Endothelial cell of umbilical vein (primary cell): Measurements from ENCODE around the gene GDI1. TPM values are rescaled to one million over a fixed set of nuclear protein-coding genes. Genes with fewer than 3 reads are reported as not detected.

ENCODE experiments used
- BruUV-seq: library from RNA; stranded (reverse); fragments of 400-500 nt; replicated peaks from 2 replicates; lab custom pipeline; 2021; lab: Mats Ljungman, UMichigan
- CTCF ChIA-PET: fragments of 300-600, 350-600 bp; sonication (Branson Sonifier 250); formaldehyde crosslinking; loops from one replicate; lab custom pipeline; 2021; ENCODE audit warnings: antibody characterized with exemption, inconsistent platforms; lab: Charles Lee
- POLR2A ChIA-PET: fragments of 300-600, 350-600 bp; sonication (Branson Sonifier 250); formaldehyde crosslinking; loops from one replicate; lab custom pipeline; 2021; ENCODE audit warnings: antibody characterized with exemption, inconsistent platforms; lab: Charles Lee
- DNase-seq: peaks from one replicate; pipeline ENCODE4 v3.0.0-alpha.2; 2011; ENCODE audit warnings: low read depth, low spot score
- FAIRE-seq: peaks from 2 replicates; lab custom pipeline; 2011; peaks lifted over from hg19 to GRCh38; lab: Jason Lieb, UNC
- H2AFZ ChIP-seq: 2 replicates; pipeline ENCODE4 v1.6.0; 2012; ENCODE audit warnings: low read depth, low read length, control low read depth, inconsistent platforms
- H3K27ac ChIP-seq: 2 replicates; pipeline ENCODE4 v1.5.1; 2011; ENCODE audit warnings: low read depth, mild to moderate bottlenecking, control low read depth, low read length, moderate library complexity; ENCODE audit not compliant: insufficient read depth
- H3K27me3 ChIP-seq, 2 experiments: 2 replicates each; pipeline versions ENCODE4 v1.6.0 to v1.6.1; 2011; ENCODE audit warnings: low read length in 2 of 2, mixed read lengths in 1 of 2; ENCODE audit not compliant: control insufficient read depth in 2 of 2, insufficient read depth in 2 of 2
- H3K36me3 ChIP-seq, 2 experiments: 2 replicates in 1 of 2; 3 replicates in 1 of 2; pipeline ENCODE4 v1.5.1; 2011; ENCODE audit warnings: low read length in 2 of 2, mild to moderate bottlenecking in 1 of 2, moderate library complexity in 1 of 2; ENCODE audit not compliant: control insufficient read depth in 2 of 2, insufficient read depth in 2 of 2; ENCODE audit errors: extremely low read depth in 1 of 2
- H3K4me1 ChIP-seq: 3 replicates; pipeline ENCODE4 v1.5.1; 2011; ENCODE audit warnings: mild to moderate bottlenecking, low read length; ENCODE audit not compliant: control insufficient read depth, insufficient read depth; ENCODE audit errors: extremely low read depth
- H3K4me2 ChIP-seq: 2 replicates; pipeline ENCODE4 v1.6.1; 2011; ENCODE audit warnings: low read length, control low read depth, mixed read lengths; ENCODE audit not compliant: insufficient read depth
- H3K4me3 ChIP-seq, 3 experiments: fragments of 200-600 bp in 1 of 3; sonication (generic), shearing (Covaris generic) in 1 of 3; replicated peaks in 1 of 3; 2 replicates each; pipeline ENCODE4 v1.5.1; 2011 to 2016; ENCODE audit warnings: control low read depth in 3 of 3, low read length in 3 of 3, mild to moderate bottlenecking in 2 of 3, inconsistent platforms in 1 of 3, low read depth in 1 of 3, moderate library complexity in 1 of 3; ENCODE audit not compliant: insufficient read depth in 1 of 3
- H3K79me2 ChIP-seq: 2 replicates; pipeline ENCODE4 v1.6.0; 2012; ENCODE audit warnings: low read length, inconsistent platforms; ENCODE audit not compliant: control insufficient read depth, insufficient read depth
- H3K9ac ChIP-seq: replicated peaks from 2 replicates; pipeline ENCODE3; 2011; ENCODE audit warnings: low read length, control low read depth; ENCODE audit not compliant: insufficient read depth; ENCODE audit errors: extremely low read depth
- H3K9me1 ChIP-seq: replicated peaks from 3 replicates; pipeline ENCODE4 v1.6.0; 2011; ENCODE audit warnings: mild to moderate bottlenecking, low read length; ENCODE audit not compliant: control insufficient read depth, insufficient read depth; ENCODE audit errors: extremely low read depth
- H3K9me3 ChIP-seq: replicated peaks from 2 replicates; pipeline ENCODE4 v1.5.1; 2012; ENCODE audit warnings: low read length, inconsistent platforms; ENCODE audit not compliant: control insufficient read depth, insufficient read depth
- H4K20me1 ChIP-seq: replicated peaks from 2 replicates; pipeline ENCODE3; 2011; ENCODE audit warnings: mild to moderate bottlenecking, low read length; ENCODE audit not compliant: control insufficient read depth, insufficient read depth; ENCODE audit errors: extremely low read depth
- EZH2 ChIP-seq: IDR thresholded peaks from 2 replicates; pipeline ENCODE4 v1.6.1; 2012; ENCODE audit warnings: borderline replicate concordance, low read depth, mild to moderate bottlenecking, moderate library complexity, low read length, inconsistent platforms; ENCODE audit not compliant: severe bottlenecking
- FOS ChIP-seq: IDR thresholded peaks from 2 replicates; pipeline ENCODE4 v1.6.1; 2011; ENCODE audit warnings: mild to moderate bottlenecking, low read length, moderate library complexity, borderline replicate concordance; ENCODE audit not compliant: insufficient read depth
- GATA2 ChIP-seq: IDR thresholded peaks from 2 replicates; pipeline ENCODE4 v1.7.0; 2011; ENCODE audit warnings: low read depth, mild to moderate bottlenecking, moderate library complexity, mixed read lengths, low read length; ENCODE audit not compliant: insufficient read length, insufficient read depth
- JUN ChIP-seq: IDR thresholded peaks from 2 replicates; pipeline ENCODE4 v1.6.1; 2011; ENCODE audit warnings: borderline replicate concordance, low read depth; ENCODE audit not compliant: insufficient read length, insufficient read depth
- MYC ChIP-seq: IDR thresholded peaks from one replicate; pipeline ENCODE4 v1.6.1; 2011; ENCODE audit warnings: mild to moderate bottlenecking, low read depth, low read length
- POLR2A ChIP-seq: IDR thresholded peaks from 2 replicates; pipeline ENCODE4 v1.6.1; 2012; ENCODE audit warnings: low read depth, mild to moderate bottlenecking, control low read depth, low read length
- POLR2AphosphoS5 ChIP-seq: IDR thresholded peaks from 2 replicates; pipeline ENCODE4 v1.6.1; 2012; ENCODE audit warnings: low read depth, mild to moderate bottlenecking, control low read depth, low read length, moderate library complexity; ENCODE audit not compliant: insufficient read depth
- dilution Hi-C: fragments of 300-500 bp; cut with MboI; formaldehyde crosslinking; loops from one replicate; pipeline ENCODE4 v1.15.0; 2019; ENCODE audit warnings: low sequenced_read_pairs; ENCODE audit not compliant: extremely low pct_ligation_motif_present
- intact Hi-C: fragments of 100-400 bp; cut with micrococcal nuclease; formaldehyde crosslinking; loops from one replicate; pipeline ENCODE4 v1.10.0; 2022
- polyA plus RNA-seq, 4 experiments: library from polyadenylated mRNA; depleted of rRNA in 3 of 4; stranded (reverse) in 3 of 4; unstranded in 1 of 4; fragments of >200 nt; gene quantifications; 2 replicates each; pipeline versions ENCODE4 v1.2.1 to v1.2.3, GENCODE V29; 2011 to 2012; ENCODE audit warnings: missing spikeins in 1 of 4
- total RNA-seq: library from RNA; stranded (reverse); gene quantifications from 2 replicates; pipeline ENCODE4 v1.2.3, GENCODE V29; 2021
- TF ChIP-seq, protein P1 (sequence below): IDR thresholded peaks from 2 replicates; pipeline ENCODE4 v1.6.1; 2011; ENCODE audit not compliant: insufficient read depth, insufficient read length
- TF ChIP-seq, protein P2 (sequence below), 2 donors: IDR thresholded peaks; 1 replicate in 1 of 2; 2 replicates in 1 of 2; pipeline ENCODE4 v1.5.1; 2011; ENCODE audit warnings: low read length in 2 of 2, mild to moderate bottlenecking in 2 of 2, moderate library complexity in 2 of 2, control low read depth in 1 of 2, inconsistent platforms in 1 of 2, low read depth in 1 of 2; ENCODE audit not compliant: insufficient read depth in 1 of 2; ENCODE audit errors: extremely low read depth in 1 of 2

Gene GDI1
- total and polyA plus RNA-seq, 2 donors (not counting 3 experiments of a cell fraction or from before 2014, with no cell fraction given), result 128 to 247 TPM

DNA sequence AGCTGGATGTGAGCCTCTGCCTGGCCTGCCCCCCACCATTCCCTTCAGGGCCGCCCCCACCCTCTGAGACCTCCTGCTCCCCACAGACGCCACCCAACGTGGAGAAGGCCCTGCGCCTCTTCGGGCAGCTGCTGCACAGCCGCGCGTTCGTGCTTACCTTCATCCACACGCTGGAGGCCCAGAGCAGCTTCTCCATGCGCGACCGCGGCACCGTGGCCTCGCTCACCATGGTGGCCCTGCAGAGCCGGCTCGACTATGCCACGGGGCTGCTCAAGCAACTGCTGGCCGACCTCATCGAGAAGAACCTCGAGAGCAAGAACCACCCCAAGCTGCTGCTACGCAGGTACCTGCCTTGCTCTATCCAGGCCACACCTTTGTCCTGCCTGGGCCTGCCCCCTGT is 31.3 kb downstream of the GDI1 start:
- ChIA-PET POLR2A (no interaction called here), CTCF (no interaction called here)
- Histone ChIP-seq H3K9me3 (no peaks in the 10 kb centered on the region), H3K4me1 (no peaks in the 10 kb centered on the region), H3K79me2 (no peaks in the 10 kb centered on the region), H2AFZ (no peak overlapping the region), H3K9me1 (no peaks in the 10 kb centered on the region), H3K4me2 (no peak overlapping the region), H3K27me3 (no peaks in the 10 kb centered on the region), H3K9ac (no peak overlapping the region), H4K20me1 (no peaks in the 10 kb centered on the region), H3K36me3 (peaks cover 0 to 49% of the 10 kb centered on the region in 2 experiments), H3K4me3 (no peak overlapping the region), H3K27ac (no peak overlapping the region)
- BruUV-seq, result no TSS peak
- FAIRE-seq (no peak), DNase-seq (no peak)
- dilution Hi-C loops (no loop called here), intact Hi-C loops (no loop called here)
- TF ChIP-seq JUN (no peak), FOS (no peak), GATA2 (no peak), POLR2AphosphoS5 (no peak), POLR2A (no peak), EZH2 (no peak), MYC (no peak)
- TF ChIP-seq, protein P1, sequence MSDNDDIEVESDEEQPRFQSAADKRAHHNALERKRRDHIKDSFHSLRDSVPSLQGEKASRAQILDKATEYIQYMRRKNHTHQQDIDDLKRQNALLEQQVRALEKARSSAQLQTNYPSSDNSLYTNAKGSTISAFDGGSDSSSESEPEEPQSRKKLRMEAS, result no peak
- TF ChIP-seq, protein P2, sequence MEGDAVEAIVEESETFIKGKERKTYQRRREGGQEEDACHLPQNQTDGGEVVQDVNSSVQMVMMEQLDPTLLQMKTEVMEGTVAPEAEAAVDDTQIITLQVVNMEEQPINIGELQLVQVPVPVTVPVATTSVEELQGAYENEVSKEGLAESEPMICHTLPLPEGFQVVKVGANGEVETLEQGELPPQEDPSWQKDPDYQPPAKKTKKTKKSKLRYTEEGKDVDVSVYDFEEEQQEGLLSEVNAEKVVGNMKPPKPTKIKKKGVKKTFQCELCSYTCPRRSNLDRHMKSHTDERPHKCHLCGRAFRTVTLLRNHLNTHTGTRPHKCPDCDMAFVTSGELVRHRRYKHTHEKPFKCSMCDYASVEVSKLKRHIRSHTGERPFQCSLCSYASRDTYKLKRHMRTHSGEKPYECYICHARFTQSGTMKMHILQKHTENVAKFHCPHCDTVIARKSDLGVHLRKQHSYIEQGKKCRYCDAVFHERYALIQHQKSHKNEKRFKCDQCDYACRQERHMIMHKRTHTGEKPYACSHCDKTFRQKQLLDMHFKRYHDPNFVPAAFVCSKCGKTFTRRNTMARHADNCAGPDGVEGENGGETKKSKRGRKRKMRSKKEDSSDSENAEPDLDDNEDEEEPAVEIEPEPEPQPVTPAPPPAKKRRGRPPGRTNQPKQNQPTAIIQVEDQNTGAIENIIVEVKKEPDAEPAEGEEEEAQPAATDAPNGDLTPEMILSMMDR (IDR thresholded peaks at IDR 0.05; ENCODE audit: extremely low read depth in 1 of 2, insufficient read depth in 1 of 2, low read depth in 1 of 2, low read length in 2 of 2), result no peak
